Activated CD4-positive, alpha-beta T cell treated with anti-CD3 and anti-CD28 coated beads for 48 hours (primary cell): ENCODE results near the gene ASAP3.

Source experiments
- DNase-seq: peaks from one replicate; pipeline ENCODE4 v3.0.0-alpha.2; 2020

ASAP3 gene

DNA sequence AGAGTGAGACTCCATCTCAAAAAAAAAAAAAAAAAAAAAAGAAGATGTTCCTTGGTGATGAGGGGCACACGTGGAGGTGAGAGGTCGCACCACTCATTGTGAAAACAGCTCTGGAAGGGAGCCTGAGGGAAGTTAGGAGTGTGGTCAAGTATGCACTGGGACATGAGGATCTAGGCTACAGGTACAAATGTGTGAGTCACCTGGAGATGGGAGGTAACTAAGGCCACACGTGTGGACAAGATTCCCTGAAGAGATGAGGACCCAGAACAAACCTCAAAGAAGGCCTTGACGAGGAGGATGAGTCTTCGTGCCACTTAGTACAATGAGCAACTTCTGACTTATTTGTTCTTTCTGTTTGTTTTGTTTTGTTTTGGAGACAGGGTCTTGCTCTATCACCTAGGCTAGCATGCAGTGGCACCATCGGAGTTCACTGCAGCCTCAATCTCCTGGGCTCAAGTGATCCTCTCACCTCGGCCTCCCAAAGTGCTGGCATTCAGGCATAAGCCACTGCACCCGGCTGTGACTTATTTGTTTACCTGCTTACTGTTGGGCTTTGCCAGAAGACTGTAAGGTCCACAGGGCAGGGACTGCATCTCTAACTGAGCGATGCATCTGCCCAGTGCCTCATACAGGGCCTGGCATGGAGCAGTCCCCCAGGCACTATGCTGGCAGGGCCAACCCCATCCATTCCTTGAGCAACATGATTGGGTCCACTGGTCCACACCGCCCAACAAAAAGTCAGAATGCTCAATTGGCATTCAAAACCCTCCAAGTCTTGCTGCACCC, 6.4 kb downstream of the ASAP3 start:
- no peak for DNase-seq

DNA sequence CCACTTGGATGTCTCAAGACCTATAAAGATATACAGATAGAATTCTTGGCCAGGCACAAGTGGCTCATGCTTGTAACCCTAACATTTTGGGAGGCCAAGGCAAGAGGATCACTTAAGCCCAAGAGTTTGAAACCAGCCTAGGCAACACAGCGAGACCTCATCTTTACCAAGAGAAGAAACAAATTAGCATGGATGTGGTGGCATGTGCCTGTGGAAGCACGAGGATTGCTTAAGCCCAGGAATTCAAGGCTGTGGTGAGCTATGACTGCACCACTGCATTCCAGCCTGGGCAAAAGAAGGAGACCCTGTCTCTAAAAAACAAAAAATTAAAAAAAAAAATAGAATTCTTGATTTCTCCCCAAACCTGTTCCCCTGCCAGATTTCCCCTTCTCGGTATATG, 8.3 kb downstream of the ASAP3 start:
- DNase-seq: no peak

DNA sequence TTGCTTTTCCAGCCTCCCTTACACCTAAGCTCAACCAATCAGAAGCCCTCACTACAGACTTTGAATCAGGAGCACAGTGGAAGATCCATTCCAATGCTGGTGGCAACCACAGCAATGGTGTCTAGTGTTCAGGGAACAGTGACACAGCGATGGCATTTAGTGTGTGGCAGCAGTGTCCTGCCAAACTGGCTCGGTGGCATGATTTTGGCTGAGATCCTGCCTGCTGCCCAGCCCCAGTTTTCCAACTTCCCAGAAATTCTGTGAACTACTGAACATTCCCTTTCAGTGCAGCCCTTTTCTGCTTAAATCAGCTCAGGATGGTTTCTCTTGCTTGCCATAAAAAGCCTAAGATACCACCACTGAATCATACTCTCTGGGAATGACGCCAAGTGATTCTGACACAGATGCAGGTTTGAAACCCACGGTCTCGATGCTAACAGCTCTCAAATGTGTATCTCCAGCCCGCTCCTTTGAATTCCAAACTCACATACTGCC, 8.8 kb downstream of the ASAP3 start:
- no peak for DNase-seq

DNA sequence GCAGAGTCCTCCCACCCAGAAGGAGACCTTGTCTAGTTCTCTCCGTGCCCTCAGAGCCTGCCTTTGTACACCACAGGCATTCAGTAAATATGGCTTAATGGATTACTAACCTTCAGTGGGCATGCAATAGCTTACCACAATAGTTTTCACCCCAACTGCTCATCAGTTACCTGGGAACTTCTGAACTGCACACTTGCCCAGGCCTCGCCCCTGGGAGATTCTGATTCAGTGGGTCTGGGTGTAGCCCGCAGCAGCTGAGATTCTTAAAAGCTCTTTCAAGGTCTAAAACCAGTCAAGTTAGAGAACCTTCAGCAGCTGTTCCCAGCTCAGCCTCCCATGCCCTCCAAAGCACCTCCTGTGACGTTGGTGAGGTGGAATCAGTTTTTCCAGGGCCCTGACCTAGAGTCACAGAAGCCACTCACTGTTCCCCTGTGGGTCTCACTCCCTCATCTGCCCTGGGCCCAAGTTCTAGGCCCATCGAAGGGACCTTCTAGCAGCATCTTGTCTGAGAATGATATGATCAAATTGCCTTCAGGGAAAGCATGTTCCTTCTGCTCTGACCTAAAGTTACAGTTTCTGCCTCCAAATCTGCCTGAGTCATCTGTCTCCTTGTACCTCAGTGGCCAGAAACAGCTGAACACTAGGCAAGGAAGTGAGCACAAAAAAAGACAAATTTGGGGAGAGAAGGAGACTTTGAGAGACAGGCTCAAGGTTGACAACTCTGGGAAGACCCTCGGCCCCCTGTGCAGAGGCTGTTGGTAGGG, 10.8 kb downstream of the ASAP3 start:
- DNase-seq: no peak

DNA sequence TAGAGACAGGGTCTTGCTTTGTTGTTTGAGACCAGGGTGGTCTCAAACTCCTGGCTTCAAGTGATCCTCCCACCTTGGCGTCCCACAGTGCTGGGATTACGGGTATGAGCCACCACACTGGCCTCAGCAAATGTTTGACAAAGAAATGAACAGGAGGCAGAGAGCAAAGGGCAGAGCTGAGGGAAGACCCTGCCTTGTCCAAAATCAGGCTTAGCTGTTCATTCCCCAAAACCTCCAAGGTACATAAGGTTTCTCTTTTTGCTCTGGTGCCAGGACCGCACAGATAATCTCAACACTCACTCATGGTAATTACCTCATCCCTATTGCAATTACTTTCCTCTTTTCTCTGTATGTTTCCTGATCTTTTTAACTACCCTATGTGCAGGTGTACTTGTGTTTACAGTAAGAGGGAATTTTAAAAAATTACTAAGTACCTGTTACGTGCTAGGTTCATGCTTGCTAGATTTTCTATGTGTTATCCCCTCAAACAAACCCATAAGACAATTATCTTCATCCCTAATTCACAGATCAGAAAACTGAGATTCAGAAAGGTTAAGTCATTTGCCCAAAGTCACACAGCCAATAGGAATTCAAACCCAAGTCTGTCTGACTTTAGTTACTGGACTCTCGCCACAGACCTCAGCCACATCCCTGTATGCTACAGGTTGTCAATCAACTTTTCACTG, 11.5 kb downstream of the ASAP3 start:
- no peak for DNase-seq

DNA sequence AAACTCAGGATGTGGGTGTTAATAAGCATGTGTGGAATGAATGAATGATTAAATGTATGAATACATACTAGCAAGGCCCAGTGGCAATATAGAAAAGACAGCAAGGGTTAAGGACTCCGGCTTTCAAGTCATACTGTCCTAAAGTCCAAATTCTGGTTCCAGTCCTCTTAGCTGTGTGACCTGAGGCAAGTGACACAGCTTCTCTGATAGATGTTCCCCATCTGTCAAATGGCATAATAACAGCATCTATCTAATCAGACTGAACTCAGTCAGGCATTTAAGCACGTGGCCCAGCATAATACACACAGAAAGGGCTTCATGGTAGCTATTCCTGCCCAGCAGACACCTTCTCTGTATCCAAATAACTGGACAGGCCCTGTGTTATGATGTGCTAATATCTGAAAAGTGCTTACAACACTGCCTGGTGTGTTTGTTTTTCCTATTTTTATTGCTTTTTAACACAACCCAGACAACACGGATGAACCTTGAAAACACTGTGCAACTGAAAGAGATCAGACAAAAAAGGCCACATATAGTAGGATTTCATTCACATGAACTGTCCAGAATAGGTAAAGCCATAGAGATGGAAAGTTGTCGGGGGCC, 12.4 kb downstream of the ASAP3 start:
- DNase-seq: no peak

DNA sequence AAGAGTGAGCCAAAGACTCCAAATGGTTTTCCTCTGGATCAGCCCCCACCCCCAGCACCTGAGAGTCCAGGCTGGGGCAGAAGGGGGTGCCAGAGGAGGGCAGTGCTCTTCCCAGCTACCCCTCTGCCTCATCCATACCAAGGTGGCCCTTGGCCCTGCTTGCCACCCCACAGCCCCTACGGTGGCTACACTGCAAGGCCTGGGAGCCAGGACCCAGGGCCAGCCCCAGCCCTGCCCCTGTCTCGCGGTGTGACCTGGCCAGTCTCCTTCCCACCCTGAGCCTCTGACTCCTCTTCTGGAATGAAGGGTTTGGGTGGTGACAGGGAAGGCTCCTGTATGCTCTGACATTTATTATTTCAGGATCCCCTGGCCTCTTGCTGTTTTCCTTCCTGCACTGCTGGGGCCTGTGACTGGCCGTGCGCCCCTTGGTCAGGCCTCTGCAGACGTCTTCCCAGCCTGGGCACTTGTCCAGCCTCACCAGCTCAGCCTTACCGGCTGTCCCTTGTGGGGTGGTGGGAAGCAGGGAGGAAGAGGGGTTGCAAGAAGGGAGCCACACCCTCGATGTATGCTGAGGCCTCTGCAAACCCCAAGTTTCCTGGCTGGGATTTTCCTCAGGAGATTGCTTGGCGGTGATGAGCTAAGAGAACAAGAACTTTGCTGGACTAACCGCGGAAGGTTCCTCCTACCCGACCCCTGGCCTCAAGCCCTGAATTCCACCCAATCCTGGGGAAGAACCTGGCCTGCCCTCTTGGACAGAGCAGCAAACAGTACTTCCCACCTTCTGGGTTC, 13.5 kb downstream of the ASAP3 start:
- DNase-seq: no peak

DNA sequence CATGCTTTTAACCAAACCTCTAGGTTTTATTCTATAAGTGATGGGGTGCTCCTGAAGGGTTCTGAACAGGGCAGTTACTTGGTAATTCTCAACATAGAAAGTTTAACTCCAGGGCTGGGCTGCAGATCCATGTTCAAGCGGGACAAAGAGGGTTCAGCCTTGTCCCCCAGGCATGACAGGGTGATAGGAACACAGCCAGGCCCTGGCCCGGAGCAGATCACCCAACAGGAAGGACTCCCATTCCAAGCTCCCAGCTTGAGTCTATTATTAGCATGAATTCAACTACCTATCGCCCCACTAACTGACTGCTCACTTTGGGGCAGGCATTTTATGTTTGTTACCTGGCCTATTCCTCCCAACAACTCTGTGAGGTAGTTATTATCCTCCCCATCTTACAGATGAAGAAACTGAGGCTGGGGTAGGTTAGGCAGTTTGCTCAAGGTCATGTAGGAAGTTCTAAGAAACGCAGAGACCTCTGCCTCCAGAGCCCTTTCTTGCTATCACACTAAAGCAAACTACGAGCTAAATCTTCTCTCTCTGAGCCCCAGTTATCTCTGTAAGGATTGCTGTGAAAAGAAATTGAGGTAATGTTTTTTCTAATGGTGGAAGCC, 14.5 kb downstream of the ASAP3 start:
- no peak for DNase-seq

DNA sequence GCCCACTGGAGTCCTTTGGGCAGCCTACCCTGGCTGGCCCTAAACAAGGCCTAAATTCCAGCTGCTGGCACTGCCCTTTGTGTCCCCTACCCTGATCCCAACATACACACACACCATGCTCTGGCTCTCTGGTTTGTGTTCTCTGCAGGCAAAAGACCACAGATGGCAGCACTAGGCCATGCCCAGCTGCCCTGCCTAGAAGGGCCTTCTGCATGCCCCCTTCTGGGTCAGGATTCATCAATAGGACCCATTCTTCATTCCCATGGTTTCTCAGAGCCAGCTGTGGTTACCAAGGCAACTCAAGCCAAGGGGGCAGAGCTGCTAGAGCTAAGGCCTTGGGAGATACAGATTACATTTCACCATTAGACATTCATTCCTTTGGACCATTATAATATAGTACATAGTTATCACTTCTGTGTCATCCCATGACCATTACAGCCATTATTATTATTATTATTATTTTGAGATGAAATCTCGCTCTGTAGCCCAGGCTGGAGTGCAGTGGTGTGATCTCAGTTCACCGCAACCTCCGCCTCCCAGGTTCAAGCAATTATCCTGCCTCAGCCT, 17.5 kb downstream of the ASAP3 start:
- DNase-seq: no peak

DNA sequence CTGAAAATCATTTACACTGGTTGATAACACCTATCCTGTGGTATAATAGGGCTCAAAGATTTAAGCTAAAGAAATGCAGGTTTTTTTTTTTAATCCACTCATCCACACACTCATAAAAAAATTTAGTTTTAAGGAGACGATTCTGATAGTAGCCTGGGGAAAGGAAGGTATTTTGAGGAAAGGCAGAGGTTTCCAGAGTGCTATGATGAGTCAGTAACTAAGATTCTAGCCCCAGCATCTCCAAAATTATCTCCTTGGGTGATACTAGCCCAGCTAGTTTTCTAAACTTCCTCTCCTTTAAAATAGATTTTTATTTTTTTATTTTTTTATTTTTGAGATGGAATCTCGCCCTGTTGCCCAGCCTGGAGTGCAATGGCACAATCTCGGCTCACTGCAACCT, 20.7 kb downstream of the ASAP3 start:
- no peak for DNase-seq

DNA sequence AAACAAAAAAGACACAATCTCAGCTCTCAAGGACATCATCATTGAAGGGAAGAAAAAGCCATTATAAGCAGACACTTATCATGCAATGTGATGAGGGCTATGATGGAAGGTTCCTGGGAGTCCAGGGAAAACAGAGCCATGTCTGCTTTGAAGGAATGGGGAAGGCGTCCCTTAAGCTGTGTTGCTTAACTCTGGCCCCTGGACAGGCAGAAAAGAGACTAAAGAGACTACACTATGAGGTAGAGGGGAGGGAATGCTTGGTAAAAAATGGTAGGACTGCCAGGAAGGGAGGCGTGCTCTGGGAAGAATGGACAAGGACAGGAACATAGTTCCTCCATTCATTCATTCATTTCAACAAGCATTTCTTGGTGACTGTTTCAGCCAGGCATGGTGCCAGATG, 21.2 kb downstream of the ASAP3 start:
- DNase-seq: no peak

DNA sequence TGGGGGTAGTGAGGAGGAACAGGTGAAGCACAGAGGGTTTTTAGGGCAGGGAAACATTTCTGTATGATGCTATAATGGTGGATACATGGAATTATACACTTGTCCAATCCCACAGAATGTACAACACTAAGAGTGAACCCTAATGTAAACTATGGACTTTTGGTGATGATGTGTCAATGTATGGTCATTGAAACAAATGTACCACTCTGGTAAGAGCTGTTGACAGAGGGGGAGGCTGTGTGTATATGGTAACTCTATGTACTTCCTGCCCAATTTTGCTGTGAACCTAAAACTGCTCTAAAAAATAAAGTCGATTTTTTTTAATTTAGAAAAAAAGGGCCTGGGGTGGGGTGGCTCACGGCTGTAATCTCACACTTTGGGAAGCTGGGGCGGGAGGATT, 22.9 kb downstream of the ASAP3 start:
- DNase-seq: no peak

DNA sequence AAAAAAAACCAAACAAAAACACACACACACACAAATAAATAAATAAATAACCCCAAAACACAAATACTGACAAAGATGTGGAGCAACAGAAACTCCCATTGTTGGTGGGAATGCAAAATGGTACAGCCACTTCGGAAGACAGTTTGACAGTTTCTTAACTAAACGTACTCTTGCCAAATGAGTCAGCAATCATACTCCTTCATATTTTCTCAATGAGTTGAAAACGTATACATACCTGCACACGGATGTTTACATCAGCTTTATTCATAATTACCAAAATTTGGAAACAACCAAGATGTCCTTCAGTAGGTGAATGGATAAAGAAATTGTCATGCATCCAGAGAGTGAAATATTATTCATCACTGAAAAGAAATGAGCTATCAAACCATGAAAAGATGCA, 23.5 kb downstream of the ASAP3 start:
- no peak for DNase-seq

DNA sequence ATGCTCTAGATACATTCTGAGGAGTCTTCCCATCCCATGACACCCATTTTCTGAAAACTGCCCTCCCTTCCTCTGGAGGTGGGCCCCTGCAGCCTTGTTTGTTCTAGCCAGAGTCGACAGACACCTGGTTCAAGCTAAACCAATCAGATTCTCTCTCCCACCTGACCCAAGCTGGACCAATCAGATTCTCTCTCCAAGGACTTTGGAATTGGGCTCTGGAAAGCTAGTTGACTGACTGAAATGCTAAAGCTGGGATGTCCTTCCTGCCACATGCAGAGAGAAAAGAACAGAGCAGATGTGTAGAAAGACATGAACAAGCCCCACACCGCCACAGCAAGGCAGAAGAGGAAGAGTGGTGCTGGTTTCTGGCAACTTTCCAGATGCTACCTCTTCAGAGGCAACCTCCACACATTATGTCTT, 24.6 kb downstream of the ASAP3 start:
- DNase-seq: no peak

DNA sequence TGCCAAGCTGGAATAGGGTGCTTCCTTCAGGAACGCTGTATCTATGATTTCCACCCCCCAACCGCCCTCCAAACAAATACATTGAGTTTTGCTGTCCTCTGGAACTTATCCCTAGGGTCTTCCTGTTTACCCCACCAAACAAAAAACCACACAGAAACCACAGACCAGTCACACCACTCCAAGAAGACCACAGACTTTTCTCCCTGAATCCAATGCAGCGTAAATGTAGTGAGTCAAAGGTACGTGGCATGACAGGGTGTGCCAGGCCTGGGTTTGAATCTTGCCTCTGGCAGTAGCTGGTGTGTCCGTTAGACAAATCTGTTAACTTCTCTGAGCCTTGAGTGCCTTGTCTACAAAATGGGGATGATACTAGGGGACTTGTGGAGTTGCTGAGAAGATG, 27.8 kb downstream of the ASAP3 start:
- DNase-seq: no peak

DNA sequence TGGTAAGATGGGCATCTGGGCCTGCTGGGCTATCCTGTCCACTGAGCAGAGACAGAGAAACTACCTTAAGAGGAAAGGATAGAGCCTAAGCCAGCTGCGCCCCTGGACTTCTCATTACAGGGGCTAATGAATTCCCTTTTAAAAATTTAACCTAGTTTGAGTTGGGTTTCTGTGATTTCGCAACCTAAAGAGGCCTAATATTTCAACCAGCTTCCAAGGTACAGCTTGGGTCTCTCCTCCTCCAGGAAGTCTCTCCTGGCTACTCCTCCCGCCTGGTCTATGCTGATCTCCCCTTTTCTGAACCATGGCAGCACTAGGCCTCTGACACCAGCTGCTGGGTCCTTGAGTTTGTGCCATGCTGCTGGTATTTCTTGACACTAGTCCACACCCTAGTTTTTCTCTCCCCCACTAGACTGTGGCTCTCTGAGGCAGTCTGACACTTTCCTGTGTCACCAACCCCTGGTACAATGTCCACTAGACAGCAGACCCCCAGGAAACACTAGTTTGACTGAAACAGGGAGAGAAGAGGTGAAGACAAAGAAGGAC, 30.5 kb downstream of the ASAP3 start:
- no peak for DNase-seq

DNA sequence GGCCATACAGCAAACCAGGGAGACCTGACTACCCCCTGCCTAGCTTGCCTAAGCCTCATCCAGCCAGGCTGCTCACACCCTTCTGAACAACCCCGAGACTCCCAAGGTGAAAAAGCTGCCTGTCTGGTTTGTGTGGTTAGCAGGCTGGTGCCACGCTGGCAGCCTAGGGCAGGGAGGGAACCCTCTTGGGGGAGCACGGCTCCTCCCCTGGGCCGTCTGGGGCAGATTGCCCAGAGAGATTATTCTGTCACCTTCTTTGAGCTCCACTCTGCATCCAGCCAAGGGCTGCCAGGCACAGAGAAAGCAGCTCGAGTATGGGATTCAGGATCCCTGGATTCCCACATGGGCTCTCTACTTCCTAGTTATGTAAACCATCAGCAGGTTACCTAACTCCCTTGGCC, 32.0 kb downstream of the ASAP3 start:
- peak; percentile 21 for DNase-seq

DNA sequence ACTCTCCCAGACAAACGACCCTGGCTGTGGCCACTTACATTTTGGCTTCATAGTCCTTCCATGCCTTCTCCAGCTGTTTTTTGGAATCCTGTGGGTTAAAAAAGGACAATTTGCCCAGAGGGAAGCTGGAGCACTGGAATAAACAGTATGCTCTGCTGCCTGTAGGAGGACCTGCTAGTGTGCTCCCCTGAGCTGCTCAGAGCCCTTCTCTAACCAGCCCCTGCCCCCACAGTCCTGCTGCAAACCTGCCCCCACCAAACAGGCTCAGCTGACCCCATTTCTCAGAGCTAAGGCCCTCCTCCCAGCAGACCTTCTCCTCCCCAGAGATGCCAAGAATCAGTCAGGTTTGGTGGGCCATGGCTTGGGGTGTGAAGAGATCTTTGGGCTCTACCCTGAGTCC, 32.5 kb downstream of the ASAP3 start:
- no peak for DNase-seq

DNA sequence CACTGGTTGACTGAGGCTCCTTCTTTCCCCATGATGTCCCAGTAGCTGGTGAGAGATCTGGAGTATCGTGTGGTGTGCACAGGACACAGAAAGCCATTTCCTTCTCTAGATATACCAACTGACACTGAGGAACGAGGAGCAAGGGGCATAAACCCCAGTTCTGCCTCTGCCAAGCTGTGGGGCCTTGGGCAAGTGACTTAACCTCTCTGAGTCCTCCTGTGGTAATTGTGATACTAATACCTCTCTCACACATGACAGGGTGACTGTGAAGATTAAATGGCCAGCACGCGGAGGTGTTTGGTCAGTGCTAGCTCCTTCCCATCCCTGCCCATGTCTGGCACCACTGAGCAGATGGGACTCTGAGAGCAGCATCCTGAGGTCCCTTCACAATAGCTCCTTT, 33.1 kb downstream of the ASAP3 start:
- no peak for DNase-seq

DNA sequence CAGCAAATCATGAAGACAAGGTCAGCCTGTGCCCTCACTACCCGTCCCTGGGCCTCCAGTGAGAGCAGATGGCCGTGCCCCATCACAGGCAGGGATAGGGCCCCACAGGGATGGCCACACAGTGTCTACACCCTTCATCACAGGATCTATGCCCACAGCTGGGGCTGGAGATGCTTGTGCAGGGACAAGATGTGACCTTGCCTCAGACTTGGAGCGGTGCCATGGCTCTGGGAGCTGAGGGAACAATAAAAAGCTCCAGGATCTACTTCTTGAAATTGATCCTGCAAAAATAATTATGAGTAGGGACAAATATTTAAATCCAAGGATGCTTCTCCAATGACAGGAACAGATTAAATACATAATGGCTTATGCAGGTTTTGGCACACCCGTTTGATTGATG, 34.0 kb downstream of the ASAP3 start:
- no peak for DNase-seq

DNA sequence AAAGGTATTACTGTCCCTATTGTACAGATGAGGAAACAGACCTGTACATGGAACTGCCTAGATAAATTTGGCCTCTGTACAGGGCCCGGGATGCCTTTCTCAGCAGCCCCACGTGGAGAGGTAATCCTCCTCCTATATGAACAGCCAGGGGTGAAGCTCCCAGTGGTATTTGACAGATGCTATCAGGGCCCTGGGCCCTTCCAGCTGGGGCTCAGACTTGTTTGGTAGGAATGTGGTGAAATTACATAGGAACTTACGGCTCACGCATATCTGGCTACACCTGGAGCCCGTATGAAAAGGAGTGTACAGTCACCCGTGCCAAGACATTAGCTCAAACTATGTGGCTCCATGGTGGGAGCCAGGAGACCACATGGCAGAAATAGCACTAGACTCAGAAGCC, 34.7 kb downstream of the ASAP3 start:
- no peak for DNase-seq
